Prostate gland (tissue), 2 donors: ENCODE measurements around the gene ENC1. TPM values are rescaled to one million over a fixed set of nuclear protein-coding genes. Genes with fewer than 3 reads are reported as not detected.

Source experiments
- DNase-seq: peaks from one replicate; pipeline ENCODE4 v3.0.0-alpha.2; 2019; ENCODE audit warnings: low spot score
- H3K27ac ChIP-seq, 2 donors: fragments of 200-600 bp; sonication (generic); 2 replicates each; pipeline ENCODE4 v1.5.1; 2017 to 2019
- H3K27me3 ChIP-seq: fragments of 200-600 bp; sonication (generic); replicated peaks from 2 replicates; pipeline ENCODE4 v1.5.1; 2019; ENCODE audit not compliant: insufficient read depth
- H3K36me3 ChIP-seq, 2 donors: fragments of 200-600 bp; sonication (generic); 1 replicate in 1 of 2; 2 replicates in 1 of 2; pipeline versions ENCODE4 v1.5.1 to v1.8.1; 2017 to 2019
- H3K4me1 ChIP-seq: fragments of 200-600 bp; sonication (generic); replicated peaks from 2 replicates; pipeline ENCODE4 v1.5.1; 2019
- H3K4me3 ChIP-seq, 2 donors: fragments of 200-600 bp; sonication (generic); 2 replicates each; pipeline ENCODE4 v1.5.1; 2017 to 2019
- H3K9me3 ChIP-seq: fragments of 200-600 bp; sonication (generic); 2 replicates; pipeline ENCODE4 v1.5.1; 2017
- POLR2A ChIP-seq: fragments of 450-650 bp; IDR thresholded peaks from one replicate; pipeline ENCODE4 v1.6.1; 2016; ENCODE audit warnings: antibody characterized with exemption, mild to moderate bottlenecking
- POLR2AphosphoS5 ChIP-seq: sonication (generic); formaldehyde crosslinking; IDR thresholded peaks from one replicate; pipeline ENCODE4 v1.6.1; 2017; ENCODE audit warnings: antibody characterized with exemption
- WGBS: methylation state at CpG from one replicate; pipeline ENCODE4 v1.1.5; 2018; 5-methylcytosine and 5-hydroxymethylcytosine counted together
- intact Hi-C: fragments of 100-400 bp; cut with DNase I; formaldehyde crosslinking; loops from one replicate; pipeline ENCODE4 v1.14.2; 2022
- total RNA-seq, 2 donors: library from RNA; depleted of rRNA; stranded (reverse); fragments of >200 nt; gene quantifications; one replicate each; pipeline ENCODE4 v1.1.0, GENCODE V29; 2016
- TF ChIP-seq, protein P1 (sequence below), 4 experiments: fragments of 200-600 bp in 2 of 4; fragments of 450-650 bp in 2 of 4; sonication (generic) in 2 of 4; IDR thresholded peaks; 1 replicate in 3 of 4; 2 replicates in 1 of 4; pipeline ENCODE4 v1.5.1; 2016 to 2019; ENCODE audit warnings: antibody characterized with exemption in 4 of 4, mild to moderate bottlenecking in 2 of 4, moderate library complexity in 2 of 4

ENC1 gene
- total RNA-seq, 2 donors from 2014 or later, result 78.1 to 103 TPM

DNA sequence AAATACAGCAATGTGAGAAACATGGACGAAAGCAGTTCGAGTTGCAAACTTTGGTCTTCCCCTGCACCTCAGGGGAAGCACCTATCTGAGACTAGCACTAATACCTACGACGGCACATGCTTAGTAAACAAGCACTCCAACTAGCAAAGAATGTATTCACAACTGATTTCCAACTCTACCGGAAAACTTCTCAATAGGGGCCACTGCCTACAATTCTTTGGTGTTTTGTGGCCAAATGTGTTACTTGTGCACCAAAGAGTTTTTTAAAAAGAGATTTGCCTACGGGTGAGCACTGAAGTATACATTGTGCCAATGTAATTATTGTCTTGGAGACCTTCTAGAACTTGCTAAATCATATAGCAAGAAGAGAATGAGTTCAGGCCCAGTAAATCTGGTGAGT, 12.2 kb downstream of the ENC1 start:
- no peak for DNase-seq
- H3K9me3 ChIP-seq, result no peaks in the 10 kb centered on the region
- no peak overlapping the region for H3K27ac ChIP-seq
- H3K4me3 ChIP-seq, result no peak overlapping the region
- no peaks in the 10 kb centered on the region for H3K27me3 ChIP-seq
- intact Hi-C loops, result no loop called here
- 78% methylated on average over 6 of the region's 6 CpGs for WGBS
- no peaks in the 10 kb centered on the region for H3K36me3 ChIP-seq
- peaks cover 2% of the 10 kb centered on the region for H3K4me1 ChIP-seq
- TF ChIP-seq POLR2AphosphoS5 (no peak), POLR2A (no peak)
- TF ChIP-seq, protein P1, sequence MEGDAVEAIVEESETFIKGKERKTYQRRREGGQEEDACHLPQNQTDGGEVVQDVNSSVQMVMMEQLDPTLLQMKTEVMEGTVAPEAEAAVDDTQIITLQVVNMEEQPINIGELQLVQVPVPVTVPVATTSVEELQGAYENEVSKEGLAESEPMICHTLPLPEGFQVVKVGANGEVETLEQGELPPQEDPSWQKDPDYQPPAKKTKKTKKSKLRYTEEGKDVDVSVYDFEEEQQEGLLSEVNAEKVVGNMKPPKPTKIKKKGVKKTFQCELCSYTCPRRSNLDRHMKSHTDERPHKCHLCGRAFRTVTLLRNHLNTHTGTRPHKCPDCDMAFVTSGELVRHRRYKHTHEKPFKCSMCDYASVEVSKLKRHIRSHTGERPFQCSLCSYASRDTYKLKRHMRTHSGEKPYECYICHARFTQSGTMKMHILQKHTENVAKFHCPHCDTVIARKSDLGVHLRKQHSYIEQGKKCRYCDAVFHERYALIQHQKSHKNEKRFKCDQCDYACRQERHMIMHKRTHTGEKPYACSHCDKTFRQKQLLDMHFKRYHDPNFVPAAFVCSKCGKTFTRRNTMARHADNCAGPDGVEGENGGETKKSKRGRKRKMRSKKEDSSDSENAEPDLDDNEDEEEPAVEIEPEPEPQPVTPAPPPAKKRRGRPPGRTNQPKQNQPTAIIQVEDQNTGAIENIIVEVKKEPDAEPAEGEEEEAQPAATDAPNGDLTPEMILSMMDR (IDR thresholded peaks at IDR 0.05), result no peak

- H3K36me3 ChIP-seq, result no peaks in the 10 kb centered on the region
- H3K4me1 ChIP-seq, result peaks cover 2% of the 10 kb centered on the region
- H3K27me3 ChIP-seq, result no peaks in the 10 kb centered on the region
- DNase-seq, result no peak
- H3K4me3 ChIP-seq, result no peak overlapping the region
- H3K27ac ChIP-seq, result no peak overlapping the region
- H3K9me3 ChIP-seq, result no peaks in the 10 kb centered on the region
- intact Hi-C loops, result no loop called here
- TF ChIP-seq POLR2AphosphoS5 (no peak), POLR2A (no peak)
- TF ChIP-seq, protein P1 (IDR thresholded peaks at IDR 0.05), result no peak
- whole genome bisulfite sequencing, result 76% methylated on average over 4 of the region's 4 CpGs
Observed at GRCh38 chr5:74627646-74628279, 12.8 kb downstream of the ENC1 start.

- Histone ChIP-seq H3K4me3 (no peak overlapping the region), H3K27ac (no peak overlapping the region), H3K27me3 (no peaks in the 10 kb centered on the region), H3K9me3 (no peaks in the 10 kb centered on the region), H3K36me3 (no peaks in the 10 kb centered on the region), H3K4me1 (no peaks in the 10 kb centered on the region)
- intact Hi-C loops, result no loop called here
- no peak for TF ChIP-seq POLR2AphosphoS5
- no peak for TF ChIP-seq POLR2A
- TF ChIP-seq, protein P1 (IDR thresholded peaks at IDR 0.05), result no peak
- no peak for DNase-seq
- 88% methylated on average over 7 of the region's 7 CpGs for WGBS
Observed at GRCh38 chr5:74626386-74627222, 13.9 kb downstream of the ENC1 start.

- Histone ChIP-seq H3K9me3 (no peaks in the 10 kb centered on the region), H3K4me3 (no peak overlapping the region), H3K4me1 (no peaks in the 10 kb centered on the region), H3K27ac (no peak overlapping the region), H3K36me3 (no peaks in the 10 kb centered on the region), H3K27me3 (no peaks in the 10 kb centered on the region)
- WGBS, result 62% methylated on average over 5 of the region's 5 CpGs
- DNase-seq, result no peak
- TF ChIP-seq, protein P1 (IDR thresholded peaks at IDR 0.05), result no peak
- TF ChIP-seq POLR2AphosphoS5 (no peak), POLR2A (no peak)
- intact Hi-C loops, result no loop called here
Observed at GRCh38 chr5:74625742-74626241, 14.7 kb downstream of the ENC1 start.
